NCI-H2107 treated with DMSO at 0.1 percent for 48 hours (cell line): ENCODE results near the gene KCNJ12.
"Not testable (repeated sequence)": the region's sequence is repeated elsewhere in the genome, so short reads cannot be mapped to it uniquely, and the experiment has no call there.

Experiments
- DNase-seq: peaks from one replicate; lab custom pipeline; 2025; ENCODE audit not compliant: unreplicated experiment; lab: John Stamatoyannopoulos, UW

The KCNJ12 gene

DNA sequence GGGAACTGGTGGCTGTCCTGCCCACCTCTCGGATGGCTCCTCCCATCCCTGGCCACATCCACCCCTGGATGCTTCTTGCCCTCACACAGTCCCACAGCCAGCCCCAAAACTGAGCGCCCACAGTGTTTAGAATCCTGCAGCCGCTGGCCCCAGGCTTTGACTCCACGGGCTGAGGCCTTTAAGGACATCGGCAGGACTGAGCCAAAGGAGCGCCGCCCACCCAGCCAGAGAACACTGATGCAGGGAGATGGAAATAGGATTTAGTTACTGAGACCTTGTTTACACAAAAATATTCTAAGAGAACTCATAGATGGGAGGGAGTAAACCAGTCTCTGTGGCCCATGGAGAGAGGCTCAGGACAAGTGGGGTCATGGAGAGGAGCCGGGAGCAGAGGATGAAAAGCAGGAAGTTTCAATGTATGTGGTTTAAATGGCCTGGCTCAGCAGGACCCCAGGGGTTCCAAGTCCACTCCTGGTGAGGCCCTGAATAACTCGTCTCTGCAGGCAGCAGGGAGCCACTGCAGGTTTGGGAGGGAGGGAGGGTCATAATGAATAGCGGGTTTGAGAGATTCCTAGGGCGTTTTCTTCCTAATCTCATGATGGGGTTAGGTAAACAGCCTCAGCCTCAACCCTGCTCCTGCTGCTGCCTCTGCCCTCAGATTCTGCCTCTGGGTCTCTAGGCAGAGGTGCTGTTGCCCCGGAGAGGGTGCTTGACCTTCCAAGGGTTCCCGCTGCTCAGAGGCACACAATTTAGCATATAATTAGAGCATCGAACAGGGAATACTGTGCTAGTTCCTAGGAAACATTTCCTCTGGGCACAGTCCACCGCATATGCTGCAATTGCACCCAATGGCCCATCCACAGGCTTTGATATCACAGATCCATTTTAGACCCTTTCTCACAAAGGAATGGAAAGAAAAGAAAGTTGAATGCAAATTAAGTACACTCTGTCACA, 61.0 kb downstream of the KCNJ12 start:
- not testable (repeated sequence) for DNase-seq

DNA sequence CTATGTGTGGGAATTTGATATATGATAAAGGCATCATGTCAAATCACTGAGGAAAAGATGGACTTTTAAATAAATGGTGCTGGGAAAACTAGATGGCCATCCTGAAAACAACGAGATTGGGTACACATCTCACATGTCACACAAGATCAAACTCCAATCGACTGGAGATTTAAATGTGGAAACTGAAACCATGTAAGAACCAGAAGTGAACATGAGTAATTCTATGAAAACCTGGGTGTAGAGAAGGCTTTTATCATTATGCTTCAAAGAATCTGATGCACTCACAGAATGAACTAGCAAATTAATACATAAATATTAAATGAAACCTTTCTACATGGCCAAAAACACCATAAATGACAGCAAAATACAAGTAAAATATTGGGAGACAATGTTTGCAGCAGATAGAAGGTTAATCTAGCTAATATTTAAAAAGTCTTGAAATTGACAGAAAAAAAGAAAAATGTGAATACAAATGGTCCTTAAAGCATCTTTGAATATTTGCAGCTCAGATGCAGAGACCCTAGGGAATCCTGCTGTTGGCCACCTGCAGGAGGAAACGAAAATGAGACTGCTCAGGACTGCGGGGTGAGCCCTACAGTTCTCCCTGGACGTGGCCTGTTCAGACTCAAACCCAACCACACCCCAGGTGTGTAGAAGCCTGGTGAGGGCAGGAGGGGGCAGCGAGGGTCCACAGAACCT, 62.3 kb downstream of the KCNJ12 start:
- DNase-seq: not testable (repeated sequence)

DNA sequence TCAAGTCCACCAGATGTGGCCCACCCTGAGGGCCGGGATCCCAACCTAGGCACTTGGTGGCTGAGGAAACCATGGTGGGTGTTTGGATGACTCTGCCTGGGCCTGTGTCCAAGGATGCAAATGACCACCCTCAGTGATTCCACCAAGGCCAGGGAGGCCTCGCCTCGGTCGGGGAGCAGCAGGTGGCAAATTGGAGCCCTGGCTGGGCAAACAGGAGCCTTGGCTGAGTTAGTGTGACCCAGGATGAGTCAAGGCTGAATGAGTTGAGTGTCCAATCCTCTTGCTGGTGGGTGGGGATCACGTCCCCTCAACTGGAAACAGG, 62.8 kb downstream of the KCNJ12 start:
- DNase-seq: not testable (repeated sequence)

DNA sequence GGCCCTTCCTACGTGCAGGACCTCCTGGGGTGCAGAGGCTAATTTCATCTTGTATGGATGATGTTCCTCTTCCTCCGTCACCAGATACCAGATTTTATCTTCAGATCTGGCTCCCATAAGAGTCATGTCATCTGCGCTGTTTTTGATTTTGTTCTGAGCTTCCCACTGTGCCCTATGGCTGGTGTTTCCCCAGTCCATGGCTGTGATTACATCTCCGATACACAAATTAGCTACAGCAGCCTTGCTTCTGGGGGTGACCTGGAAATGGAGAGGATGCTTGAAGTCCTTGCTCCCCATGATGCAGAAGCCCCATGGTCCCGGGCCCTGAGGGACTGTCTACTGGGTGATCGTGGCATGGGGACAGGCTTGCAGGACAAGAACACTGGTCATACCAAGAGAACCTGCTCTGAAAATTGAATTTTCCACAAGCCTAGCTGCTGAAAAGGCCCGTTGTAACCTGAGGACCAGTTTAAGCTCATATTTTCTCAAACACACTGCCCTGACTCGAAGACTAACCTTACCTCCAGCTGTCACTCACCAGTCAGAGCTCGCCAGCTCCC, 69.0 kb downstream of the KCNJ12 start:
- no peak for DNase-seq

DNA sequence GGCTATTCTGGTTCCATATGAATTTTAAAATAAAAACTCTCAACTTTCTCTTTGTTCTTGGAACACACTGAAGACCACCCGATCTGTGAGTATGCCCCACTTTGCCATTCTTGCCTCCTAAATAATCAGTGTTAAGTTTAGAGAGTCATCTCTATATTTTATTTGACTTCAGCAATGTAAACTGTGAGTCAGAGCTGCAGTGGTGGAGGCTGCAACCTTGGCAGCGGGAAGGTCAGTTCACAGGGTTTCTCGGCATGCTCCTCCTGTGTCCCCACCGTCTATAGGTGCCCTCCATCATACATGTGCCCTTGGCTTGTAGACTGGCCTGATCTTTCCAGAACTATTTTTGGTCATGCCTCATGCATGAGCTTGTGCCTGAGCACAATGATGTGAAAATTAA, 71.4 kb downstream of the KCNJ12 start:
- not testable (repeated sequence) for DNase-seq

DNA sequence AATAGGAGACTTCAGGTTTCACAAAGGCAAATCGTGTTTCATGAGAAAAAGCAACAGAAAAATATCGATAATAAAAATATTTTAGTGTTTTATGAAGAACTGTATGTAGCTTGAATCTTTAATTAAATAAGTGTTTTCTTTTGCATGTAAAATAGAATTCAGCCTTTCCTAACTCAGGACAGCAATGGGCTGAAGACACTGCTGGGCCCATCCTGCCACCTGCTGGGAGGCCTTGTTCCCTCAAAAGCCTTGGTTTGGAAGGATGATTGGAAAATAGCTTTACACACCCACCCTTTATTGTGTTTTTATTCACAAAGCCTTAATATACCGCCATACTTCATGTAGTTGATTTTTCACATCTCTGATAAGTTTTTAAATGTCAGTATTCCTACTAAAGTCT, 73.7 kb downstream of the KCNJ12 start:
- DNase-seq: not testable (repeated sequence)

DNA sequence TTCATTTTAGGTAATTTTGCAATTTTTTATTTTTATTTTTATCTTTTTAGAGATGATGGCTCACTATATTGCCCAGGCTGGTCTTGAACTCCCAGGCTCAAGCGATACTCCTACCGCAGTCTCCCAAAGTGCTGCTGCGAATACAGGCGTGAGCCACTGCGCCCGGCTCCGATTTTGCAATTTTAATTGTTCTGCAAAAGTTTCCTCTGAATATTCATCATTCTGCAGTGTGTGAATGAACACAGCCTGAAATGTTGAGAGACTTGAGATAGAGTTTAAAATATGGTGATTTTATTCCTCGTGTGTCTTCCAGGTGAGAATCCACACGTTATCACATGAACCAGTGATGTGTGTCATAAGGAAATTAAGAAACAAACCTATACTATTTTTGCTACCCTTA, 75.8 kb downstream of the KCNJ12 start:
- no peak for DNase-seq

DNA sequence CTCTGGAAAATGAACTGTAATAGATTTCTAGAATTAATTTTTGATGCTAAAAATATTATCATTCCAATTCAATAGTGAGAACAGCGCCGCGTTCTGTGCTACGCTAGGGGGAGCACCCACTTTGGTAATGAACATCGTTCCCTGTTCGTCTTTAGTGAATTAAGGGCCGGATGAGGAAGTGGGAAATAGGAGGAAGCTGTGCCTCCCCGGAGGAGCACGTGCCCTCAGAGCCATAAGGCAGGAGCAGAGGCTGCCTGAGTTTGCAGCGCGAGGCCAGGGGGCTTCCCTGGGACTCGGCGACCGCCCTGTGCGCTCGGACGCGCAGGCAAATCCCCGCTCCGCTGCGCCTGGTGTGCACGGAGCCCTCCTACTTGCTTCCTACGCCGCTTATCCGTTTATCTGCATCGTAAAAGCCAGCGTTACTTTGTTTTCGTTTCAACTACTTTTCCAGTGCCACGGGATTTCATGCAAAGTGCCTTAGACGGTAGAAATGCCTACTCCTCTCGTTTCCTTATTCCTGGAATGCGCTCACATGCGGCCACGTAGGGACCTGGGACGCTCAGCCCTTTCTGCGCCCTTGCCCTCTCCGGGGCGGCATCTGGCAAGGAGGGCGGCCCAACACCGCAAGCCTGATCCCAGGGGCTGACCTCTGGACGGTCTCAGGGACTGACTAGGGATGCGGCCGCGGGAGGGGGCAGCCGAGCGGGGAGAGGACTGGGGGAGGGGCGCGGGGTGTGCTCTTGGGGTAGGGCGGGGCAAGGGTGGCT, 76.4 kb downstream of the KCNJ12 start:
- DNase-seq: no peak

DNA sequence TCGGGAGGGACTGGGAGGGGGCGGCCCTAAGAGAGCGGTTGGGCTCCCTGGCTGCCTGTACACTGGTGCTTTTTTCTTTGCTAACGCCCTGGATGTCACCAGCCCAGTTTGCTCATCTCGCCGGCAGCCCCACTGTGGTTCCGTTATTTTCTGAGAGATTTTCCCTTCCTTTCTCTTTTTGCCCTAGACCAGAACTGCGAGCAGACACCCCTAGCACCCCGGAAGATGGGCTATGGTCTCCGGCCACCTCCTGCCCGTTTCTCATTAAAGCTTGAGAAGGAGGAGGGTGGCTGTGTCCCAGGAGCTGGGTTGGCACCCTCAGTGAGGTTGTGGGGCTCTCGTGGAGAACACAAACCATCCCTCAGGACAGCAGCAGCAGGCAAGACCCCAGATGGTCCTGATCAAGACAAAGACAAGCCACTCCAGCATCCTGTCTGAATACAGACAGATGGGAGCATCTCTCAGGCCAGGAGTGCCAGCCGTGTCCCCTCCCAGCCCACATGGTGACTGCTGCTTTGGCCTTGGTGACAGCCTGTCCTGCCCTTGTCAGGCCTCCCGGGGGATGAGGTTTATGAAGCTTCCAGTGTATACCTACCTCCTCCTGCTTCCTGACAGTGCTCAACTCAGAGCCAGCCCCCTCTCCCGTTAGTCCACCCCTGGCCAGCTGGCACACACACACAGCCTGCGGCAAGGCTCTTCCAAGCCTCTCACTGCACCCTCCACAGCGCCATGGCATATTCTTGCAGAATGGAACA, 77.2 kb downstream of the KCNJ12 start:
- DNase-seq: no peak

DNA sequence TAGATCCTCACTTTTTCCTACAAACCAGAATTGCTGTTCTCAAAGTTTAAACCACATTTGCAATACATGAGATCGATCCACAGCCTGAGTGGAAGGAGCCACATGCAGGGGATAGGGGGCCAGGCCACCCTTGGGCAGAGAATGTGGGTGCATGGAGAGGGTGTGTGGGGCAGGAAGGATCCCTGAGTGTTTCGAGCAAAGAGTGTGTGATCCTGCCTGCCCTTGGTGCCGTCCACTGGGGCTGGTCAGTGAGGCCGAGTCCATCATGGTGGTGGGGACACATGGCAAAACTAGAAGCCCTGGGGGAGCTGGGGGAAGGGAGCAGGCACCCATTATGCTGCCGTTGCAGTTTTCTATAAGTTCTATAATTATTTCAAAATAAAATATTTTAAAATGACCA, 77.8 kb downstream of the KCNJ12 start:
- not testable (repeated sequence) for DNase-seq

DNA sequence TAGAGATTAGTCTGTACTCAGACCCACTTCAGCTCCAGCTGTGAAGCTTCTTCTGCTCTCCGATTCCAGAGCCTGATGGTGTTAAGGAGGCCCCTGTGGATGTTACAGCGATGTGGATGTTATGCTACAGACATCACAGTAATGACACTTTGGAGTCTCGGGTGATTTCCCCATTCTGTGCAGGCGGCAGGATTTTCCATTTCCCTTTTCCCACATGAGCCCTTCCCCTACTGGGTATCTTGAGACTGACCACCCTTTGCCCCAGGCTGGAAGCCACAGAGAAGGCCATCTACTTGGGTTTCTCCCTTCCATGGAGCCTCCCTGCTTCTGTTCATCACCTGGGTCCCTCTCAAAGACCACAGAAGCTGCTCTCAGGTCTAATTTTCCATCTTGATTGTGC, 78.3 kb downstream of the KCNJ12 start:
- no peak for DNase-seq

DNA sequence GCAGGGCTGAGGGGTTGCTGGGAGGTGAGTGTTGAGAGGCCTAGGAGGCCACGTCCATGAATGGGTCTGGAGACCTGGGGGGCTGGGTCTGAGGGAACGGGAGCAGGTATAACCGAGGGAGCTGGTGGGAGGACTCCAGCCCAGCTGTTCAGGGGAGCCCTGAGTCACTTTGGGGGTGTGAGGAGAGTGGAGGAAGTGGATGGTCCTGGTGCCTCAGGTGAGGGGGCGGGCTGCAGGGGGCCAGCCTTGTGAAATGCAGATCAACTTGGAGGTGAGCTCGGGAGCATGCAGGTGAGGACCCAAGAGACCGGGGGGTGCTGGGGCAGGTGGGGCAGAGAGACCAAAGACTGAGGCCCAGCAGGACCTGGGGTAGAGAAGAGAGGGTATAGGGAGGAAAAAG, 79.6 kb downstream of the KCNJ12 start:
- DNase-seq: no peak

DNA sequence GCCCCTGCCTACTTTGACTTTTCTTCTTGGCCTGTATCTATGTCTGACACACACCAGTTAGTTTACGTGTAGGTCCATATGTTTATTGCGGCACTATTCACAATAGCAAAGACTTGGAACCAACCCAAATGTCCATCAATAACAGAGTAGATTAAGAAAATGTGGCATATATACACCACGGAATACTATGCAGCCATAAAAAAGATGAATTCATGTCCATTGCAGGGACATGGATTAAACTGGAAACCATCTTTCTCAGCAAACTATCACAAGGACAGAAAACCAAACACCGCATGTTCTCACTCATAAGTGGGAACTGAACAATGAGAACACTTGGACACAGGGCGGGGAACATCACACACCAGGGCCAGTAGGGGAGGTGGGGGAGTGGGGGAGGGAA, 80.3 kb downstream of the KCNJ12 start:
- DNase-seq: not testable (repeated sequence)

DNA sequence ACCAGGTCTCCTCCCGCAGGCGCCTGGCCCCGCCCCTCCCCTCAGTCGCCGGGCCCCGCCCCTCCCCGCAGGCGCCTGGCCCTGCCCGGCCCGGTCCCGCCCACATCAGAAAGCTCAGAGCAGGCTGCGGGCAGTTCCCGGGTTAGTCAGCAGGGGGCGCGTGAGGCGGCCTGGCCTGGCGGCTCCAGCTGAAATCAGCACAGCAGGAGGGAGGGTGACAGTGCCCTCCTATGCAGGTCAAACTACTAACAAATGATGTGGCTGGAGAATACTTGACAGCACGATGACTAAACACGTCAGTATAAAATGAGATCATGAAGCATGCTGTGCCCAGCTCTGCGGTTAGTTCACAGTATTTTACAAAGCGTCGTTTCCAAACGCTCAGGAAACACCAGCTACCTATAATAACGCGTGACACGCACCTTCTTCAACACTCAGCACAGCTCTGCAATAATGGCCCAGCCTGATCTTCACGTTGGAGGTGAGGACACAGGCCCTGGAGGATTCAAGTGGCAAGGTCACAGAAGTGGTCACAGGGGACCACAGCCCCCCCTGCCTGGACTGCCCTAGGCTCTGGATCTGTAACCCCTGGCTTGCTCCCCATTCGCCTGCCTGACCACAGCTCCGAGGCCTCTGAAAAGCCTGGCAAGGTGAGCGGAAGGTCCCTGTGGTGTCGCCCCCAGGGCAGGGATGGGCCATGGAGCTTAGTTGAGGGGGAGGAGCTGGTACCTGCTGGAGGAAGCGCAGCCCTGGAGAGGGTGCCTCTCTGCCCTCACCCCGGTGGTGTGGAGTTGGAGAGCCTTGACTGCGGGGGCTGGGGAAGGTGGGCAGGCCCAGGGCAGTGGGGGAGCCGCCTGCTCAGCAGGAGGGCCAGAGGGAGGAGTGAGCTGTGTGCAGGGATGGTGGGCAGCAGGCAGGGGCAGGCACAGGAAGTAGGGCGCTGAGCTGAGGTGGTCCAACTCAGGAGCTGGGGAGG, 81.2 kb downstream of the KCNJ12 start:
- DNase-seq: no peak

DNA sequence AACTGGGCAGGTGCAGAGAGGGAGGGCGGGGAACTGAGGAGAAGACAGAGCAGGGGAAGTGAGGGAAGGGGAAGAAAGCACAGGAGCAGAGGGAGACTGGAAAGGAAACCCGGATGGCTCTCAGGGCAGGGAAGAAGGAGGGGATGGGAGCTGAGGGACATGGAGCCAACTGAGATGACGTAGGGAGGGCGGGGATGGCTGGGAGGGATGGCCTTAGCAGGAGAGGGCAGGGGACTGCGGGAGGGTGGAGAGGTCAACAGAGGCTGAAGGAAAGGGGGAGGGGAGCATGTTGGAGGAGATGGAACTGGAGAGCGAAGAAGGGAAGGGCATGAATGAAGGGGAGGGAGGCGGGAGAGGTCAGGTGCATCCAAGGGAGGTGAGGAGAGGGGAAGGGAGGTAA, 81.9 kb downstream of the KCNJ12 start:
- no peak for DNase-seq

DNA sequence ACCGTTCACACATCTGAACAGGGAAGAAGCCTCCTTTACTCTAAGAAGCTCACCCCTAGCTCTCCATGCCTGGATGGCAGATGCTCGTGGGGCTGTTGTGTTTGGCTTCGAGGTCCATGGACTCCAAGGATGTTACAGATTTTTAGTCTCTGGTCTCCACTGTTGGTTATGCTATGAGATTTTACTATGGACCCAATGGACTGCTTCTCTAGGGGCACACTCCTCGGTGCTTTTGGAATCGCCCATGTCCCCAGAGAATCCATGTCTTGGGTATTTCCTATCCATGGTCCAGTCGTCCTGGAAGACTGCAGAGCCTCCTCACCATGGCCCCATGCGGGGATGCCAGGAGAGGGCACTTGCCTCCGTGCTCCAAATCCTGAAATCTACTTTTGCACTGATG, 83.4 kb downstream of the KCNJ12 start:
- DNase-seq: no peak

DNA sequence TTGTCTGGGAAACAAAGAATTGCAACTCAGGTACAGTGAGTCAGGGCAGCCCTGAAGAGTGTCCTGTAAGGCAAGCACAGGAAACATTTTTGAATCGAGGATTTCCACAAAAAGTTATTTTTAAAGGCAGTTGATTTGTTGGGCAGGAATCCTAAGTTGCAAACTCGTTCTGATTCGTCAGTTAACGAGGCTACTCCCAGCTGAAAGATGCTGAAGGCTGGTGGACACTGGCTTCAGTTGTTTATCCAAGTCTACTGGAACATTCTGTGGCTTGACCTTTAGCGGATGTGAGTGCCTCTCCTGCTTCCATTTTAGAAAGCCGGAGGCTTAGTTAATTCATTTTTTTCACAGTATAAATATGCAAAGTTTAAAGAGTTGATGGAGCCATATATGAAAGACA, 84.2 kb downstream of the KCNJ12 start:
- no peak for DNase-seq

DNA sequence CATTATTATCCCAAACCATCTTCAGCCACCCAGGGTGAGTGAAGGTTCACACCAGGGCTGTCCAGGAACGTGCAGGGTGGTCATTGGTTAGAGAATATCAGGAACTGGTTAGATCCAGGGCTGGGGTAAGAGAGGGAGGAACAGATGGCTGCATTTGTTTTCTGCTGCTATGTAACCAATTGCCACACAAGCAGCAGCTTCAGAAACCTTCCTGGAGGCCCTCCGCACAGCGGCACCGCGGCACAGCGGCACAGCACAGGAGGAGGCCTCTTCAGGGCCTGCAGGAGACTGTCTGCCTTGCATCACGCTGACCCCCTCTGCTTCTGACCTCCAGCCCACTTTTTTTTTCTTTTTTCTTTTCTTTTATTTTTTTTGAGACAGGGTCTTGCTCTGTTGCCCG, 86.1 kb downstream of the KCNJ12 start:
- no peak for DNase-seq

DNA sequence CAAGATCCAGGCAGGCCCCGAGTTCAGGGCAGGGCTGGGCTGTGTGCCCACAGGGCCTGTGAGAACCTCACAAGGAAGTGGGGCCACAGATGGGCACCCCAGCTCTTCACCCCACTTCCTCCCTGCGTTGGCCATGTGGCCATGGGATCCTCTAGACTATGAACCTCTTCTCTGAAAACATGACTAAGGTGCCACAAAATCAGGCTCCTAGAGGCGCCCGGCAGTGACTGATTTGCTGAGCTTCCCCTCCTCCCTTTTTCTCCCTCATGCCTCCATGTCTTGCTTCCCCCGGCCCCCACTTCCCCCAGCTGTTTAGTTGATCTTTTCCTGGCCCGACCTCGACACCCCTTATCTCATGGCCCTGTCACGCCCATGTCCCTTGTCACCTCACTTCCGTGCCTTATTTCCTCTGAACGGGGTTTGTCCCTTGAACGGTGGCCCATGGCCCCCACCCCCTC, 87.1 kb downstream of the KCNJ12 start:
- DNase-seq: no peak
